Measurements from ENCODE around the gene SLC25A18.

DNA sequence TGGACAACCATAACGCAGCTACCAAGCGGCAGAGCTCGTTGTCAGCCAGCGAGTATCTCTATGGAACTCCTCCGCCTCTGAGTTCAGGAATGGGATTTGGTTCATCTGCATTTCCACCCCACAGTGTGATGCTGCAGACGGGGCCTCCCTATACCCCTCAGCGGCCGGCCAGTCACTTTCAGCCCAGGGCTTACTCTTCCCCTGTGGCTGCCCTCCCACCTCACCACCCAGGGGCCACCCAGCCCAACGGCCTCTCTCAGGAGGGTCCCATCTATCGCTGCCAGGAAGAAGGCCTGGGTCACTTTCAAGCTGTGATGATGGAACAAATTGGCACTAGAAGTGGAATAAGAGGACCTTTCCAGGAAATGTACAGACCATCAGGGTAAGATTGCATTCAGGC lies 14.1 kb upstream of the SLC25A18 start:
- TF ChIP-seq, protein P1, sequence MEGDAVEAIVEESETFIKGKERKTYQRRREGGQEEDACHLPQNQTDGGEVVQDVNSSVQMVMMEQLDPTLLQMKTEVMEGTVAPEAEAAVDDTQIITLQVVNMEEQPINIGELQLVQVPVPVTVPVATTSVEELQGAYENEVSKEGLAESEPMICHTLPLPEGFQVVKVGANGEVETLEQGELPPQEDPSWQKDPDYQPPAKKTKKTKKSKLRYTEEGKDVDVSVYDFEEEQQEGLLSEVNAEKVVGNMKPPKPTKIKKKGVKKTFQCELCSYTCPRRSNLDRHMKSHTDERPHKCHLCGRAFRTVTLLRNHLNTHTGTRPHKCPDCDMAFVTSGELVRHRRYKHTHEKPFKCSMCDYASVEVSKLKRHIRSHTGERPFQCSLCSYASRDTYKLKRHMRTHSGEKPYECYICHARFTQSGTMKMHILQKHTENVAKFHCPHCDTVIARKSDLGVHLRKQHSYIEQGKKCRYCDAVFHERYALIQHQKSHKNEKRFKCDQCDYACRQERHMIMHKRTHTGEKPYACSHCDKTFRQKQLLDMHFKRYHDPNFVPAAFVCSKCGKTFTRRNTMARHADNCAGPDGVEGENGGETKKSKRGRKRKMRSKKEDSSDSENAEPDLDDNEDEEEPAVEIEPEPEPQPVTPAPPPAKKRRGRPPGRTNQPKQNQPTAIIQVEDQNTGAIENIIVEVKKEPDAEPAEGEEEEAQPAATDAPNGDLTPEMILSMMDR (IDR thresholded peaks at IDR 0.05), result no peak
- TF ChIP-seq POLR2AphosphoS5 (IDR thresholded peaks at IDR 0.05) (no peak), POLR2A (IDR thresholded peaks at IDR 0.05) (no peak)

All from prostate gland (tissue), 2 donors.